HUES6 (cell line): ENCODE measurements around the gene FAHD2A.
"Not testable (repeated sequence)": the region's sequence is repeated elsewhere in the genome, so short reads cannot be mapped to it uniquely, and the experiment has no call there.

ENCODE experiments used
- H3K27ac ChIP-seq: 2 replicates; pipeline ENCODE4 v1.7.0; 2013; ENCODE audit warnings: low read depth, mild to moderate bottlenecking, low read length, inconsistent platforms
- H3K27me3 ChIP-seq: 2 replicates; pipeline ENCODE4 v1.6.1; 2013; ENCODE audit warnings: low read length; ENCODE audit not compliant: control insufficient read depth, insufficient read depth
- H3K36me3 ChIP-seq: 2 replicates; pipeline ENCODE4 v1.6.1; 2013; ENCODE audit warnings: low read length; ENCODE audit not compliant: control insufficient read depth, insufficient read depth
- H3K4me1 ChIP-seq: 2 replicates; pipeline ENCODE4 v1.6.1; 2013; ENCODE audit warnings: low read length; ENCODE audit not compliant: control insufficient read depth, insufficient read depth
- H3K4me3 ChIP-seq: 2 replicates; pipeline ENCODE4 v1.5.1; 2013; ENCODE audit warnings: low read depth, low read length
- H3K9ac ChIP-seq: one replicate; pipeline ENCODE4 v1.6.1; 2013; ENCODE audit warnings: mild to moderate bottlenecking, low read length
- H3K9me3 ChIP-seq: 2 replicates; pipeline ENCODE4 v1.6.1; 2013; ENCODE audit warnings: low read depth, low read length; ENCODE audit not compliant: control insufficient read depth, insufficient read depth

FAHD2A gene

GRCh38 chr2:95392320-95392719 lies 10.2 kb upstream of the FAHD2A start:
- H3K27ac ChIP-seq, result no peak overlapping the region
- H3K4me1 ChIP-seq, result peaks cover 4% of the 10 kb centered on the region; the same call in 1 of the 2 replicates
- H3K36me3 ChIP-seq, result no peaks in the 10 kb centered on the region
- H3K9ac ChIP-seq, result no peak overlapping the region
- H3K27me3 ChIP-seq, result peaks cover 18% of the 10 kb centered on the region
- no peaks in the 10 kb centered on the region for H3K9me3 ChIP-seq
- no peak overlapping the region for H3K4me3 ChIP-seq

GRCh38 chr2:95392730-95393455 lies 9.6 kb upstream of the FAHD2A start:
- Histone ChIP-seq H3K9me3 (no peaks in the 10 kb centered on the region), H3K9ac (no peak overlapping the region), H3K27ac (no peak overlapping the region), H3K27me3 (peaks cover 18% of the 10 kb centered on the region), H3K4me3 (no peak overlapping the region), H3K4me1 (peaks cover 4% of the 10 kb centered on the region; the same call in 1 of the 2 replicates), H3K36me3 (no peaks in the 10 kb centered on the region)

- H3K4me1 ChIP-seq, result peaks cover 1% of the 10 kb centered on the region; the same call in 1 of the 2 replicates
- no peaks in the 10 kb centered on the region for H3K9me3 ChIP-seq
Measured at GRCh38 chr2:95393901-95394300, 8.6 kb upstream of the FAHD2A start.

GRCh38 chr2:95399061-95399460 lies 3.4 kb upstream of the FAHD2A start:
- H3K4me1 ChIP-seq, result peaks cover 6% of the 10 kb centered on the region
- peaks cover 5% of the 10 kb centered on the region; the same call in 1 of the 2 replicates for H3K27me3 ChIP-seq
- no peaks in the 10 kb centered on the region for H3K9me3 ChIP-seq
- no peak overlapping the region for H3K4me3 ChIP-seq
- H3K36me3 ChIP-seq, result no peaks in the 10 kb centered on the region
- H3K9ac ChIP-seq, result no peak overlapping the region
- no peak overlapping the region for H3K27ac ChIP-seq

More at GRCh38 chr2:95393901-95394300, 8.6 kb upstream of the FAHD2A start:
- Histone ChIP-seq H3K27ac (no peak overlapping the region), H3K9ac (no peak overlapping the region), H3K36me3 (no peaks in the 10 kb centered on the region), H3K27me3 (peaks cover 12% of the 10 kb centered on the region), H3K4me3 (no peak overlapping the region)

- peaks cover 6% of the 10 kb centered on the region for H3K4me1 ChIP-seq
- peaks cover 5% of the 10 kb centered on the region; the same call in 1 of the 2 replicates for H3K27me3 ChIP-seq
- peak overlapping the region; percentile 94 for H3K9ac ChIP-seq
- H3K36me3 ChIP-seq, result no peaks in the 10 kb centered on the region
- peak overlapping the region; percentile 96 for H3K4me3 ChIP-seq
- H3K9me3 ChIP-seq, result no peaks in the 10 kb centered on the region
- no peak overlapping the region for H3K27ac ChIP-seq
Measured at GRCh38 chr2:95401480-95401879, 1.0 kb upstream of the FAHD2A start.

GRCh38 chr2:95402004-95402369 lies 521 bp upstream of the FAHD2A start:
- H3K27me3 ChIP-seq, H3K27ac ChIP-seq, H3K4me1 ChIP-seq, H3K9me3 ChIP-seq, H3K36me3 ChIP-seq: not testable (repeated sequence)
- peak overlapping the region; percentile 96 for H3K4me3 ChIP-seq
- H3K9ac ChIP-seq, result peak overlapping the region; percentile 94

GRCh38 chr2:95403204-95403721 lies 755 bp downstream of the FAHD2A start:
- H3K27ac ChIP-seq, H3K36me3 ChIP-seq, H3K9me3 ChIP-seq, H3K4me1 ChIP-seq, H3K27me3 ChIP-seq: not testable (repeated sequence)
- H3K9ac ChIP-seq, result peak overlapping the region; percentile 94
- peak overlapping the region; percentile 96 for H3K4me3 ChIP-seq

GRCh38 chr2:95403824-95404223 lies 1.3 kb downstream of the FAHD2A start:
- not testable (repeated sequence) for H3K4me1 ChIP-seq, H3K9ac ChIP-seq, H3K36me3 ChIP-seq, H3K9me3 ChIP-seq, H3K27ac ChIP-seq, H3K27me3 ChIP-seq
- H3K4me3 ChIP-seq, result peak overlapping the region; percentile 96

GRCh38 chr2:95404676-95405075 lies 2.2 kb downstream of the FAHD2A start:
- not testable (repeated sequence) for H3K9me3 ChIP-seq, H3K27me3 ChIP-seq, H3K9ac ChIP-seq, H3K4me1 ChIP-seq, H3K27ac ChIP-seq, H3K4me3 ChIP-seq
- H3K36me3 ChIP-seq, result peaks cover 11% of the 10 kb centered on the region

GRCh38 chr2:95411239-95411638 lies 8.7 kb downstream of the FAHD2A start:
- H3K4me3 ChIP-seq, H3K9ac ChIP-seq, H3K9me3 ChIP-seq, H3K27ac ChIP-seq, H3K27me3 ChIP-seq, H3K4me1 ChIP-seq: not testable (repeated sequence)
- H3K36me3 ChIP-seq, result peaks cover 24% of the 10 kb centered on the region

GRCh38 chr2:95414015-95414594 lies 11.6 kb downstream of the FAHD2A start:
- H3K9me3 ChIP-seq, H3K4me3 ChIP-seq, H3K27me3 ChIP-seq, H3K9ac ChIP-seq, H3K27ac ChIP-seq, H3K4me1 ChIP-seq: not testable (repeated sequence)
- H3K36me3 ChIP-seq, result peaks cover 14% of the 10 kb centered on the region
